ENCODE data around the gene PRKN.

Gene PRKN

DNA sequence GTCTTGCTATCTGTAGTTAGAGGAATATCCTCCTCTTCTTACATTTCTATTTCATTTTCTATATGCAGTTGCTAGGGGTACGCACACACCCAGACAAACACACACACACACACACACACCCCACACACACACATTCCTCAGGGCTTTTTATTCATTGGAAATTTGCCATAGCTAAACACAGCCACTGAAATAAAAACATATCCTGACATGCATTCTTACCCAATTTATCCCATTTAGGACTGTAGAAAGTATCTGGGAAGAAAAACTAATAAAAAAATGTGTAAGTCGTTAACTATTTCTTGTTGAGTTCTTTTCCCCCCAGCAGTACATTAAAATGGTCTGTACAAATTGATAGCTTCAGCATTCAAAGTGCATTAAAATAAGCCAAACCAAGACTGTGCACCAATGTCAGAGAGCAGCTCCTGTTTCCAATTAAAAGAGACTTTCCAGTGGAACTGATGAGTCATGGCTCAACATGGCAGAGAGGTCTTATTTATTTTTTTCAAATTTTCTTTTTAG is 1095.8 kb downstream of the PRKN start:
- peak; percentile 74 for DNase-seq (ENCODE audit: extremely low read depth, low read depth)
- no peak for TF ChIP-seq CTCF (IDR thresholded peaks at IDR 0.05; ENCODE audit: low read depth, low read length)

DNA sequence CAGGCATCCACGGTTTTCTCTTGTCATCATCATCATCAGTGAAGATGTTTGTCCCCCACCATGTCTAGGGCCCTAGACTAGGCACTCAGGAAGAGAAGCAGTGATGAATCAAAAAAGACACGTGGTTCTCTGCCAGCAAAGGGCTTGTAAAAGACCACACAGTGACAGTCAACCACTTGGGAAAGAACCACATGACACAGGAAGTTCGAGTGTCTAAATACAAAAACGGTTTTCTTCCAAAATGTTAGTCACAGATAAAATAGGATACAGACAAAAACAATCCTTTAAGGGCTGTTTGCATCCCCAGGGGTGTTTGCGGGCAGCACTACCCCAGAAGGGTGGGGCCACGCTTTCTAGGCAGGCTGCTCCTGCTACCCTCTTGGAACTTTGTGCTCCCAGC is 1096.9 kb downstream of the PRKN start:
- DNase-seq (ENCODE audit: extremely low read depth, low read depth), result no peak
- no peak for TF ChIP-seq CTCF (IDR thresholded peaks at IDR 0.05; ENCODE audit: low read depth, low read length)

DNA sequence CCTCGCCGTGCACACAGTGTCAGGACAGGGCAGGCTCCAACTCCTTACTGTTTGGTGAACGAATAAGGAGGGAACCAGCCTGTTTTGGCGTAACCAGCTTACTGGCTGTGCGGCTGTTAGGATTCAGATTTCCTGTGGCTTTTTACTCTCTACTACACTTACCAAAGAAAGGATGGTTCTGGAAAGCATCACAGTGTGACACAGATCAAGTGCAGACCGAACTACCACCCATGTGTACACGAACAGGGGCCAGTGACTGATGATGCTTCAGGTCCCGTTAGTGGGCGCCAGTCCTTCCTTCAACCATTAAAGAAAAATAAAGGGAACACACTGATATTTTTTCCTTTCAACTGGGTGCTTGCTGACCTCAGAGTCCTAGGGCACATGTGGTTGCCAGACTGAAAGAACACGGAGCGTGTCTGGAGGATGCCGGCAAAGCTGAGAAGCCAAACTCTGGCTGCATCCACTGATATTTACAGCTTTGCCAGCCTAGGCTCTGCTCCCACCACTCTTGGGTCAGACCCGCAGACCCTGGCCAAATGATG is 1101.4 kb downstream of the PRKN start:
- no peak for DNase-seq (ENCODE audit: extremely low read depth, low read depth)
- TF ChIP-seq CTCF (IDR thresholded peaks at IDR 0.05; ENCODE audit: low read depth, low read length), result no peak

- DNase-seq (ENCODE audit: extremely low read depth, low read depth), result no peak
- no peak for TF ChIP-seq CTCF (IDR thresholded peaks at IDR 0.05; ENCODE audit: low read depth, low read length)
Observed at GRCh38 chr6:161624111-161624510, 1103.5 kb downstream of the PRKN start.

DNA sequence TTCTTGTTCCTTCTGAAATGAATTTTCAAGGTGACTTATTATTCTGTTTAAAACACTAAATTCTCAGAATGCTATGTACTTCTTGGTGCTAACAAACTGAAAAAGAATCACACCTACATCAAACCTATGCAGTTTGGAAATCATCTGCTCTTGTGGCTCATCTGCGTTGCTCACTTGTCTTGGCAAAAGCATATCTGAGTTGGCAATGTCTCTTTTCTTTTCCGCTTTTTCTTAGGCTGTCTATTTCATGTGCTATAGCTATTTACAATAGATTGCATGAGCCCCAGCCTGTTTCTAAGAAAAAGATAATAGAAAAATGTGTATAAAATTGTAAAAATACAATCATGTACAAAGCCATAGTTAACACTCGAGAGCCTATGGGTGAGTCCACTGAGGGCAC is 1104.8 kb downstream of the PRKN start:
- DNase-seq (ENCODE audit: extremely low read depth, low read depth), result no peak
- no peak for TF ChIP-seq CTCF (IDR thresholded peaks at IDR 0.05; ENCODE audit: low read depth, low read length)

DNA sequence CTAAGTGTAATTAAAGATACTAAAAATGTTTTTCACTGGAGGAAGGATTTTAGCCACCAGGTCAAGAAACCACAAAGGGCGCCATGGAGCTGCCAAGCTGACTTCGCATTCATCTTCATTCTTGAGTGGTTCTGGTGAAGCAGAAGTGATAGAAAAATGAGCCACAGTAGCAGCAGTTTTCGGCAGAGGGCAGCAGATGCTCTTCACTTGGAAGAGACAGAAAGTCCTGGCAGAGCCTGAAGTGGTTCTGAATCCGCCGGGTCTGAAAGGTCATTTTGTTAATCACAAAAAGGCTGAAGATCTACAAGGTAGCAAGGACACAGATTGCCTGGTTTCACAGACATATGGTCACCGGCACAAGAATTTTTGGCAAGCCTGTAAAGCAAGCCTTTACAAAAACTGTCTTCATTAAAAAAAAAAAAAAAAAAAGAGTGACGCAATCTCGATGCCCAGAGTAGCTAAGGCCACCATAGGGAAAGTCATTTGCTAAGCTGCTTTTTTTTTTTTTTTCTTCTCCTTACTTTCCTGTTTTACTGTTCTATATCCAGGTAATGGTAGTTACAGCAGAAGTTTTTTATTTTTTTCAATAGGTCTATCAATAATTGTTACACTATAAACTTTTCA is 1108.6 kb downstream of the PRKN start:
- TF ChIP-seq CTCF (IDR thresholded peaks at IDR 0.05; ENCODE audit: low read depth, low read length), result peak; percentile 79

GRCh38 chr6:161613711-161614110 is 1113.9 kb downstream of the PRKN start:
- no peak for TF ChIP-seq CTCF (IDR thresholded peaks at IDR 0.05; ENCODE audit: low read depth, low read length)
- no peak for DNase-seq (ENCODE audit: extremely low read depth, low read depth)

More for the DNA sequence above, 1108.6 kb downstream of the PRKN start:
- DNase-seq (ENCODE audit: extremely low read depth, low read depth), result peak; percentile 50

Measured in AG09319 (cell line).